Glutamatergic neuron (in vitro differentiated cells): ENCODE results near the gene TOX2. TPM values are rescaled to one million over a fixed set of nuclear protein-coding genes. Genes with fewer than 3 reads are reported as not detected.

Source experiments
- DNase-seq: peaks from one replicate; pipeline ENCODE4 v3.0.0; 2022
- H3K27ac Mint-ChIP-seq: one replicate; pipeline ENCODE4 v1.8.0; 2020; ENCODE audit warnings: mild to moderate bottlenecking, mixed read lengths, inconsistent platforms; ENCODE audit not compliant: unreplicated experiment
- H3K27me3 Mint-ChIP-seq: one replicate; pipeline ENCODE4 v1.8.0; 2020; ENCODE audit warnings: mild to moderate bottlenecking, moderate library complexity, mixed read lengths, inconsistent platforms; ENCODE audit not compliant: unreplicated experiment
- H3K36me3 Mint-ChIP-seq: one replicate; pipeline ENCODE4 v1.8.0; 2020; ENCODE audit warnings: mild to moderate bottlenecking, mixed read lengths, inconsistent platforms; ENCODE audit not compliant: unreplicated experiment
- H3K4me1 Mint-ChIP-seq: one replicate; pipeline ENCODE4 v1.8.0; 2020; ENCODE audit warnings: mild to moderate bottlenecking, low read depth, mixed read lengths, inconsistent platforms; ENCODE audit not compliant: unreplicated experiment
- H3K4me3 Mint-ChIP-seq: one replicate; pipeline ENCODE4 v1.8.0; 2020; ENCODE audit warnings: mild to moderate bottlenecking, mixed read lengths, inconsistent platforms; ENCODE audit not compliant: unreplicated experiment
- H3K9me3 Mint-ChIP-seq: one replicate; pipeline ENCODE4 v1.8.0; 2020; ENCODE audit warnings: mild to moderate bottlenecking, moderate library complexity, mixed read lengths, inconsistent platforms; ENCODE audit not compliant: unreplicated experiment
- total RNA-seq: library from RNA; stranded (reverse); fragmentation: NEBNext Ultra II Directional; extraction: Animal tissue kit (Norgen Biotek cat#: 25700); gene quantifications from one replicate; pipeline ENCODE4 v1.2.1, GENCODE V29; 2021; ENCODE audit not compliant: unreplicated experiment
- TF ChIP-seq, protein P1 (sequence below): fragments of 200-600 bp; sonication (generic); IDR thresholded peaks from one replicate; pipeline ENCODE4 v1.5.0; 2021; ENCODE audit not compliant: partially characterized antibody, unreplicated experiment

TOX2 gene
- total RNA-seq, 1 donor from 2014 or later: 11.0 TPM

DNA sequence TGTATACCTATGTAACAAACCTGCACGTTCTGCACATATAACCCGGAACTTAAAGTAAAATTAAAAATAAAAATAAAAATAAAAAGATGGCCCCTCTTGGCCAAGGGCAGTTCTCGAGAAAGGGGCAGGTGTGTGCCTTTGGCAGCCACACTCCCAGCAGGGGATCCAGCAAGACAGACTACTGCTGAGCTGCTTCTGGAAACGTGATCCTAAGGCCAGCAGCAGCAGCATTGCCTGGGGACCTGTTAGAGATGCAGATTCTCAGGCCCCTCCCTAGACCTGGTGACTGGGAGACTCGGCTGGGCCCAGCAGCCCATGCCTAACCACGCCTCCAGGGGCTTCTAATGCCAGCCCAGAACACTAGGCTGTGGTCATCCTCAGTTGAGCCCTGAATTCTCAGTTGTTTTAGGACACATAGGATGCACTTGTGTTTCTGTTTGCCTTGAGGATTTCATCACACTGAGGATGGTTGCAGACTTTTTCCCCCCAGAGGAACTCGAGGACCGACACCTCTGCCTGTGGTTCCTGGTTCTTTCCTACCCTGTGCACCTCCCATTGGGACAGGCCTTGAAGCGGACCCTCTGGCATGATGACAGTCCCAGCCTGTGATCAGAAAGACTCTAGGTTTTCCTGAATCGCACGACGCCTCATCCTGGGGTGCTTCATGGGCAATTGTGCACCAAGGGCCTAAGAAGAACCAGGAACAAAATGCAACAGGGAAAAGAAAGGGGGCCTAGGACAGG, 105.9 kb downstream of the TOX2 start:
- no peak for DNase-seq
- Mint-ChIP-seq H3K36me3 (no peaks in the 10 kb centered on the region), H3K9me3 (no peaks in the 10 kb centered on the region), H3K27ac (no peak overlapping the region), H3K4me1 (no peaks in the 10 kb centered on the region), H3K4me3 (no peak overlapping the region), H3K27me3 (peaks cover 10% of the 10 kb centered on the region)
- TF ChIP-seq, protein P1, sequence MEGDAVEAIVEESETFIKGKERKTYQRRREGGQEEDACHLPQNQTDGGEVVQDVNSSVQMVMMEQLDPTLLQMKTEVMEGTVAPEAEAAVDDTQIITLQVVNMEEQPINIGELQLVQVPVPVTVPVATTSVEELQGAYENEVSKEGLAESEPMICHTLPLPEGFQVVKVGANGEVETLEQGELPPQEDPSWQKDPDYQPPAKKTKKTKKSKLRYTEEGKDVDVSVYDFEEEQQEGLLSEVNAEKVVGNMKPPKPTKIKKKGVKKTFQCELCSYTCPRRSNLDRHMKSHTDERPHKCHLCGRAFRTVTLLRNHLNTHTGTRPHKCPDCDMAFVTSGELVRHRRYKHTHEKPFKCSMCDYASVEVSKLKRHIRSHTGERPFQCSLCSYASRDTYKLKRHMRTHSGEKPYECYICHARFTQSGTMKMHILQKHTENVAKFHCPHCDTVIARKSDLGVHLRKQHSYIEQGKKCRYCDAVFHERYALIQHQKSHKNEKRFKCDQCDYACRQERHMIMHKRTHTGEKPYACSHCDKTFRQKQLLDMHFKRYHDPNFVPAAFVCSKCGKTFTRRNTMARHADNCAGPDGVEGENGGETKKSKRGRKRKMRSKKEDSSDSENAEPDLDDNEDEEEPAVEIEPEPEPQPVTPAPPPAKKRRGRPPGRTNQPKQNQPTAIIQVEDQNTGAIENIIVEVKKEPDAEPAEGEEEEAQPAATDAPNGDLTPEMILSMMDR: no peak

DNA sequence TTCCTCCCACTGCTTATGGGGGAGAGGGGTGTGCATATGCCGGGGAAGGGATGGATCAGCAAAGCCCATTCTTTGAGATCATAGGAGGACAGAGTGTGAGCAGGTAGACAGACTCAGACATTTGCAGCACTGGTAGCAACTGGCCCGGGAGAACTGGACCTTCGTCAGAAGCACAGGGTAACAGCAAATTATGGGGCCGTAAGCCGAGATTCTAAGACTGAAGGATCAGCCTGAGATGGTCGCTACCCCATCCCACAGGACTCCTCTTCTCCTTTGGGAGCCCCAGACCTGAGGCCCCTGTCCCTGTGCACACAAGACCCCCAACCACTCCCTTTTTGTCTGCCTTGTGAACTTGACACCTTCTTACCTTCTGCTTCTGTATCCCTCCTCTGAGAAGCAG, 106.5 kb downstream of the TOX2 start:
- no peaks in the 10 kb centered on the region for H3K4me1 Mint-ChIP-seq
- H3K4me3 Mint-ChIP-seq: no peak overlapping the region
- TF ChIP-seq, protein P1: no peak
- DNase-seq: no peak
- H3K36me3 Mint-ChIP-seq: no peaks in the 10 kb centered on the region
- no peaks in the 10 kb centered on the region for H3K9me3 Mint-ChIP-seq
- peaks cover 10% of the 10 kb centered on the region for H3K27me3 Mint-ChIP-seq
- H3K27ac Mint-ChIP-seq: no peak overlapping the region

DNA sequence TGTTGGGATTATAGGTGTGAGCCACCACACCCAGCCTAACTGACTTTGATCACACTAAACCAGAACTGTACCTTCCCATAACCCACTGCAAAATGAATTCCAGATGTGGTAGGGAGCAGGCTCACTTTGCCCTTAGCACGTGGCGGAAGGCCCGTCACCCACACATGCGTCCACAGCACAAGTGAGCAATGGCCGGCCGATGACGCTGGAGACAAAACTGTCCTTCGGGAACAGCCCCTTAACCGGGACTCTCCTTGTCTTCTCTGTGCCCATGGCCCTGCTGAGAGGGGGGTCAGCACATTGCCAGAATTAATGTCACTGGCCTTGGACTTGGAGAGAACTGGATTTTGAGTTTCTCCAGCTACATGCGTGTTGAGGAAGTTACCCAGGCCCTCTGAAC, 107.2 kb downstream of the TOX2 start:
- H3K27ac Mint-ChIP-seq: no peak overlapping the region
- TF ChIP-seq, protein P1: no peak

GRCh38 chr20:44022464-44022863, 107.8 kb downstream of the TOX2 start:
- TF ChIP-seq, protein P1: no peak
- no peak overlapping the region for H3K27ac Mint-ChIP-seq
- H3K36me3 Mint-ChIP-seq: no peaks in the 10 kb centered on the region

More for the DNA sequence above, 107.2 kb downstream of the TOX2 start:
- Mint-ChIP-seq H3K36me3 (no peaks in the 10 kb centered on the region), H3K27me3 (peaks cover 10% of the 10 kb centered on the region), H3K4me3 (no peak overlapping the region), H3K4me1 (peaks cover 2% of the 10 kb centered on the region), H3K9me3 (no peaks in the 10 kb centered on the region)
- no peak for DNase-seq

More at GRCh38 chr20:44022464-44022863, 107.8 kb downstream of the TOX2 start:
- no peaks in the 10 kb centered on the region for H3K9me3 Mint-ChIP-seq
- no peak for DNase-seq
- no peak overlapping the region for H3K4me3 Mint-ChIP-seq
- peaks cover 10% of the 10 kb centered on the region for H3K27me3 Mint-ChIP-seq
- H3K4me1 Mint-ChIP-seq: peaks cover 2% of the 10 kb centered on the region
